NK-92 (cell line): Measurements from ENCODE around the gene PFKFB4.
"Not testable (repeated sequence)": the region's sequence is repeated elsewhere in the genome, so short reads cannot be mapped to it uniquely, and the experiment has no call there.

Source experiments
- DNase-seq: peaks from one replicate; lab custom pipeline; 2025; ENCODE audit not compliant: unreplicated experiment; lab: John Stamatoyannopoulos, UW

Gene PFKFB4

GRCh38 chr3:48535578-48535977, 21.0 kb downstream of the PFKFB4 start:
- DNase-seq, result no peak

- no peak for DNase-seq
Observed at GRCh38 chr3:48532977-48533337, 23.6 kb downstream of the PFKFB4 start.

- no peak for DNase-seq
Observed at GRCh38 chr3:48532271-48532976, 24.2 kb downstream of the PFKFB4 start.

GRCh38 chr3:48530701-48531100, 25.9 kb downstream of the PFKFB4 start:
- not testable (repeated sequence) for DNase-seq

GRCh38 chr3:48528754-48529153, 27.8 kb downstream of the PFKFB4 start:
- no peak for DNase-seq

- DNase-seq, result no peak
Observed at GRCh38 chr3:48528048-48528447, 28.6 kb downstream of the PFKFB4 start.

- DNase-seq, result no peak
Observed at GRCh38 chr3:48524970-48525369, 31.6 kb downstream of the PFKFB4 start.

GRCh38 chr3:48521635-48522034, 35.0 kb downstream of the PFKFB4 start:
- DNase-seq, result no peak

GRCh38 chr3:48519277-48519643, 37.3 kb downstream of the PFKFB4 start:
- DNase-seq, result no peak

- DNase-seq, result no peak
Observed at GRCh38 chr3:48518638-48519276, 37.8 kb downstream of the PFKFB4 start.

GRCh38 chr3:48518069-48518468, 38.5 kb downstream of the PFKFB4 start:
- DNase-seq, result no peak

- no peak for DNase-seq
Observed at GRCh38 chr3:48516571-48516970, 40.0 kb downstream of the PFKFB4 start.

- no peak for DNase-seq
Observed at GRCh38 chr3:48514431-48515227, 42.0 kb downstream of the PFKFB4 start.

GRCh38 chr3:48511551-48511950, 45.1 kb downstream of the PFKFB4 start:
- no peak for DNase-seq

- DNase-seq, result no peak
Observed at GRCh38 chr3:48507256-48508061, 49.1 kb downstream of the PFKFB4 start.

GRCh38 chr3:48505968-48506504, 50.6 kb downstream of the PFKFB4 start:
- no peak for DNase-seq

- DNase-seq, result no peak
Observed at GRCh38 chr3:48505146-48505545, 51.5 kb downstream of the PFKFB4 start.

GRCh38 chr3:48504051-48504946, 52.3 kb downstream of the PFKFB4 start, which contains the start of gene SHISA5:
Gene SHISA5, minus strand, starts transcription at chr3:48504174. Its CDS starts 80 bp downstream, at chr3:48504094.
- no peak for DNase-seq

GRCh38 chr3:48503401-48504050, 53.1 kb downstream of the PFKFB4 start:
- no peak for DNase-seq
